ENCODE data around the gene MYMK.

Gene MYMK

GRCh38 chr9:133518706-133519449, 5.9 kb downstream of the MYMK start:
- TF ChIP-seq CTCF (IDR thresholded peaks at IDR 0.05) = no peak

DNA sequence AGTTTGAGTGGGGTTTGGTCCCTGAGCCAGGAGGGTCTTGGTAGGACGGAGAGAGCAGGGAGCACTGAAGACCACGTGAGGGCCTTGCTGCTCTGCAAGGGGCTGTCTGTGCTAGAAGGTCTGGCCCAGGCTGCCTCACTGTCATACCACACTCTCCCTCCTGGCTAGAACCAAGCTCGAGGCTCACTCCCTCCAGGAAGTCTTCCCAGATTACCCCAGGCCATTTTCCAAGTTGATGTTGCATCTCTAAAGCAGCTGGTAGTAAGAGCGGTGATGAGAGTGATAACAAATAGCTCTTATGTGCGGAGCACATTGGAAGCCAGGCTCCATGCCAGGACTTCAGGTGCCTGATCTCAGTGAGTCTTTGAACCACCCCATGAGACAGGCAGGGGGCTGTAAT, 6.6 kb downstream of the MYMK start:
- no peak for TF ChIP-seq CTCF (IDR thresholded peaks at IDR 0.05)

DNA sequence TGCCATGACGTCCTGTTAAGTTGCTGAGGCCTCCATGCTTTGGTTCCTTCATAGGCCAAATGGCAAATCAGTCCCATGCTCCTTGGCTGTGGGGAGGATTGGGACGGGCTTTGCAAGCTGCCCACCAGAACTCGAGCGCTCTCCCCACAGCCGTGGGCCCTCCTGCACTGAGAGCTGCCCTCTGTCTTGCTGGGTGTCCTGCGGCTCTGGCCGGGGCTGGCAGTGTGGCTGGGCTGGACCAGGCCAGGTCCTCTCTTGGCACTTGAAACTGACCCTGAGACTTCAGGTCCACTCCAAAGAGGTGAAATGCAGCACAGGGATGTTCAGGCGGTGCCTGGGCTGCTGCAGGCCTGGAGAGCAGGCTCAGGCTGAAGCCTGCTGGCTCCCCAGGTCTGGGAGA, 7.0 kb downstream of the MYMK start:
- no peak for TF ChIP-seq CTCF (IDR thresholded peaks at IDR 0.05)

DNA sequence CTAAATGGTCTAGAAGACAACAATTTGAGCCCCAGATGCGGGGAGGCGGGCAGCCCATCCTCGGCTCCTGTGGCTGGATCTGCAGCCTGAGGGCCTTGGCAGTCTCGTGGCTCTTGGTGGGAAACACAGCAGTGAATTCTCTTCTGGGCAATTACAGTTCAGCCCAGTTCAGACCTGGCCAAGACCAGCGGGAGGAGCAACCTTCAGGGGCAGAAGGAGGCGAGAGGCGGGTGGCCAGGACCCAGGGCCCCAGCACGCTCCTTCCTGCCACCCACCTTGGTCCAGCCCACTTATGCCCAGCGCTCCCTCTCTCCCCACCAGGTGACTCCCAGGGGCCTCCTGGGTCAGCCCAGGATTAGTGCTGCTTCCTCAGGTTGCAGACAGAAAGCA, 7.8 kb downstream of the MYMK start:
- no peak for TF ChIP-seq CTCF (IDR thresholded peaks at IDR 0.05)

- TF ChIP-seq CTCF (IDR thresholded peaks at IDR 0.05) = no peak
These were observed 8.4 kb downstream of the MYMK start for GRCh38 chr9:133516256-133516960.

GRCh38 chr9:133515615-133516255, 9.0 kb downstream of the MYMK start:
- TF ChIP-seq CTCF (IDR thresholded peaks at IDR 0.05) = no peak

GRCh38 chr9:133515240-133515610, 9.5 kb downstream of the MYMK start:
- no peak for TF ChIP-seq CTCF (IDR thresholded peaks at IDR 0.05)

All from LNCAP (cell line).